Right kidney (tissue), 1 donor: ENCODE data around the gene ADAMTS8.

Source experiments
- DNase-seq: peaks from one replicate; pipeline ENCODE4 v3.0.0-alpha.2; 2016

Gene ADAMTS8

GRCh38 chr11:130462931-130463330 is 34.5 kb upstream of the ADAMTS8 start:
- no peak for DNase-seq

GRCh38 chr11:130462101-130462885 is 33.9 kb upstream of the ADAMTS8 start:
- no peak for DNase-seq

GRCh38 chr11:130459521-130459920 is 31.1 kb upstream of the ADAMTS8 start:
- DNase-seq = no peak

- DNase-seq = no peak
These were observed 30.0 kb upstream of the ADAMTS8 start for GRCh38 chr11:130458410-130458729.

- no peak for DNase-seq
These were observed 29.4 kb upstream of the ADAMTS8 start for GRCh38 chr11:130457623-130458409.

- no peak for DNase-seq
These were observed 27.9 kb upstream of the ADAMTS8 start for GRCh38 chr11:130456286-130456685.

GRCh38 chr11:130455483-130456127 is 27.2 kb upstream of the ADAMTS8 start:
- DNase-seq = peak; percentile 41

GRCh38 chr11:130454491-130455252 is 26.3 kb upstream of the ADAMTS8 start:
- DNase-seq = peak; percentile 35

GRCh38 chr11:130452940-130453339 is 24.5 kb upstream of the ADAMTS8 start:
- no peak for DNase-seq

GRCh38 chr11:130452176-130452575 is 23.8 kb upstream of the ADAMTS8 start:
- no peak for DNase-seq

GRCh38 chr11:130451231-130452019 is 23.0 kb upstream of the ADAMTS8 start:
- DNase-seq = no peak

GRCh38 chr11:130449996-130450769 is 21.8 kb upstream of the ADAMTS8 start:
- peak; percentile 81 for DNase-seq

- DNase-seq = peak; percentile 71
These were observed 21.0 kb upstream of the ADAMTS8 start for GRCh38 chr11:130449310-130449990.

GRCh38 chr11:130448416-130449309 is 20.3 kb upstream of the ADAMTS8 start, which contains the start of gene ADAMTS15:
TSS of gene ADAMTS15 (plus strand) at chr11:130448645. CDS start at chr11:130448974, 329 bp downstream.
- DNase-seq = peak; percentile 91

GRCh38 chr11:130448039-130448415 is 19.6 kb upstream of the ADAMTS8 start:
- no peak for DNase-seq

- DNase-seq = no peak
These were observed 17.4 kb upstream of the ADAMTS8 start for GRCh38 chr11:130445788-130446187.

GRCh38 chr11:130442737-130443136 is 14.3 kb upstream of the ADAMTS8 start:
- no peak for DNase-seq

- no peak for DNase-seq
These were observed 13.3 kb upstream of the ADAMTS8 start for GRCh38 chr11:130441719-130442118.

- no peak for DNase-seq
These were observed 11.5 kb upstream of the ADAMTS8 start for GRCh38 chr11:130439876-130440275.
